Skeletal muscle tissue (tissue), 4 donors: ENCODE data around the gene CYP27A1. TPM values are rescaled to one million over a fixed set of nuclear protein-coding genes. Genes with fewer than 3 reads are reported as not detected.

ENCODE experiments used
- H3K27ac ChIP-seq: one replicate; pipeline ENCODE4 v1.7.0; 2013; ENCODE audit warnings: mild to moderate bottlenecking, low read depth, low read length, inconsistent platforms
- H3K27me3 ChIP-seq, 3 donors: one replicate each; pipeline ENCODE4 v1.7.0; 2013; ENCODE audit warnings: low read length in 3 of 3; ENCODE audit not compliant: control insufficient read depth in 3 of 3, insufficient read depth in 3 of 3
- H3K36me3 ChIP-seq, 3 donors: one replicate each; pipeline ENCODE4 v1.7.0; 2013; ENCODE audit warnings: low read length in 3 of 3; ENCODE audit not compliant: control insufficient read depth in 3 of 3, insufficient read depth in 3 of 3
- H3K4me1 ChIP-seq, 3 donors: one replicate each; pipeline ENCODE4 v1.7.0; 2013; ENCODE audit warnings: low read length in 3 of 3, mild to moderate bottlenecking in 3 of 3; ENCODE audit not compliant: control insufficient read depth in 3 of 3, insufficient read depth in 3 of 3
- H3K4me3 ChIP-seq, 3 donors: one replicate each; pipeline ENCODE4 v1.7.0; 2013; ENCODE audit warnings: low read length in 3 of 3
- H3K9ac ChIP-seq, 3 donors: one replicate each; pipeline ENCODE4 v1.7.0; 2013; ENCODE audit warnings: low read length in 3 of 3, mild to moderate bottlenecking in 3 of 3, moderate library complexity in 2 of 3, low read depth in 1 of 3
- H3K9me3 ChIP-seq, 3 donors: one replicate each; pipeline ENCODE4 v1.7.0; 2013; ENCODE audit warnings: low read length in 3 of 3; ENCODE audit not compliant: control insufficient read depth in 3 of 3
- total RNA-seq: library from RNA; depleted of rRNA; stranded (reverse); fragments of >200 nt; gene quantifications from one replicate; pipeline ENCODE4 v1.2.3, GENCODE V29; 2014
- donor health status: Osteomylitis.

CYP27A1 gene
- 17.7 TPM for total RNA-seq

- no peaks in the 10 kb centered on the region for H3K9me3 ChIP-seq
- no peaks in the 10 kb centered on the region for H3K36me3 ChIP-seq
- peak within 1 kb of the TSS; percentile 81 for H3K27ac ChIP-seq
- peaks cover 12 to 25% (median 16%) of the 10 kb centered on the region in 3 donors for H3K4me1 ChIP-seq
- peak within 1 kb of the TSS; percentile 85 to 94 (median 91) for H3K9ac ChIP-seq
- no peaks in the 10 kb centered on the region for H3K27me3 ChIP-seq
- H3K4me3 ChIP-seq = peak within 1 kb of the TSS; percentile 88 to 93 (median 89)
Observed at GRCh38 chr2:218781691-218782527, at the start of gene CYP27A1. Gene CYP27A1 (plus strand): TSS chr2:218782147. CDS start chr2:218782183, 36 bp downstream.

DNA sequence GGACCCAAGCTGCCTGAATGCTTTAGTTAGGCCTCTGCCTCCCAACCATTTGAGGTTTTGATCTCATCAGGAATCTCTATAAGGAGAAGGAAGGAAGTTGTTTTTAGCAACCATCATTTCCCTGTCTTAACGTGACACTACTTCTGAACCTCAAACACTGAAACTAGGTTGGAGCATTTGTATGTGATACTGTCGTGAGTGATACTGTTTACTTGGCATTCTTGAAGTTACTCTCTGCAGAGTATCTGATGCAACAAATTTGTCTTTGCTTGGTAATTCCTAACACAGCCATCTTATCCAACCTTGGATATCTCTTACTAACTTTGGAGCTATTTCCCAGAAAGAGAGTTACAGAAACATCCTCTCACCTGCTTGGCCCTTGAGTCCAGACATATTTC is 49.2 kb upstream of the CYP27A1 start:
- H3K4me1 ChIP-seq = peaks cover 3 to 12% (median 12%) of the 10 kb centered on the region in 3 donors
- no peaks in the 10 kb centered on the region for H3K27me3 ChIP-seq
- peaks cover 2 to 6% (median 4%) of the 10 kb centered on the region in 3 donors for H3K36me3 ChIP-seq
- H3K4me3 ChIP-seq = no peak overlapping the region
- peak overlapping the region; percentile 67 for H3K27ac ChIP-seq
- H3K9me3 ChIP-seq = no peaks in the 10 kb centered on the region
- H3K9ac ChIP-seq = no peak overlapping the region

DNA sequence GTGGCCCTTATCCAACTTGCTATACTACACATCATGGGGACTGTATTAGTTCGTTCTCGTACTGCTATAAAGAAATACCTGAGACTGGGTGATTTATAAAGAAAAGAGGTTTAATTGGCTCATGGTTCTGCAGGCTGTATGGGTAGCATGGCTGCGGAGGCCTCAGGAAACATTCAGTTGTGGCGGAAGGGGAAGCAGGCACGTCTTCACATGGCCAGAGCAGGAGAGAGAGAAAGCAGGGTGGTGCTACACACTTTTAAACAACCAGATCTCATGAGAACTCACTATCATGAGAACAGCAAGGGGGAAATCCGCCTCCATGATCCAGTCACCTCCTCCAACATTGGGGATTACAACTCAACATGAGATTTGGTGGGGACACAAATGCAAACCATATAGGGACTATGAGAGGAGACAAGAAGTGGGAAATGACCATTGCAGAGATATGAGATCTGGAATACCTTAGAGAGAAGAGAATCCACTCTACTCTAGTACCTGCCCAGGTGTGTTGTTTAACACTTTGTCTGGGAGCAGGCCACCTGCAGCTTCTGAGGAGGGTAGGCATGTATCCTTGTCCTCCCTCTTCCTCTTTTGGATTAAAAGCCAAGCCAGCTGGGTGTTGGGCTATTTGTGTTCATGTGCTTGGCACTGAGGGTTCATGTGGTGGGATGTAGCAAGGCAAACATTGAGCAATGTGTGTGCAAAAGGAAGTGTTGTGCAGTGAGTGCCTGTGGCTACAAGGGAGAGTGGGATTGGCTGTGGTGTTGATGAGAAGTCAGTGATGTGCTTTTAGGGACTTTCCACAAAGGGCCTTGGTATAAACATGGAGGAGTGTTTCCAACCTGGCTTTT is 48.6 kb upstream of the CYP27A1 start:
- no peak overlapping the region for H3K9ac ChIP-seq
- peak overlapping the region; percentile 4 for H3K27ac ChIP-seq
- H3K27me3 ChIP-seq = no peaks in the 10 kb centered on the region
- peaks cover 3 to 12% (median 12%) of the 10 kb centered on the region in 3 donors for H3K4me1 ChIP-seq
- no peaks in the 10 kb centered on the region for H3K9me3 ChIP-seq
- no peak overlapping the region for H3K4me3 ChIP-seq
- peaks cover 6 to 13% (median 10%) of the 10 kb centered on the region in 3 donors for H3K36me3 ChIP-seq

DNA sequence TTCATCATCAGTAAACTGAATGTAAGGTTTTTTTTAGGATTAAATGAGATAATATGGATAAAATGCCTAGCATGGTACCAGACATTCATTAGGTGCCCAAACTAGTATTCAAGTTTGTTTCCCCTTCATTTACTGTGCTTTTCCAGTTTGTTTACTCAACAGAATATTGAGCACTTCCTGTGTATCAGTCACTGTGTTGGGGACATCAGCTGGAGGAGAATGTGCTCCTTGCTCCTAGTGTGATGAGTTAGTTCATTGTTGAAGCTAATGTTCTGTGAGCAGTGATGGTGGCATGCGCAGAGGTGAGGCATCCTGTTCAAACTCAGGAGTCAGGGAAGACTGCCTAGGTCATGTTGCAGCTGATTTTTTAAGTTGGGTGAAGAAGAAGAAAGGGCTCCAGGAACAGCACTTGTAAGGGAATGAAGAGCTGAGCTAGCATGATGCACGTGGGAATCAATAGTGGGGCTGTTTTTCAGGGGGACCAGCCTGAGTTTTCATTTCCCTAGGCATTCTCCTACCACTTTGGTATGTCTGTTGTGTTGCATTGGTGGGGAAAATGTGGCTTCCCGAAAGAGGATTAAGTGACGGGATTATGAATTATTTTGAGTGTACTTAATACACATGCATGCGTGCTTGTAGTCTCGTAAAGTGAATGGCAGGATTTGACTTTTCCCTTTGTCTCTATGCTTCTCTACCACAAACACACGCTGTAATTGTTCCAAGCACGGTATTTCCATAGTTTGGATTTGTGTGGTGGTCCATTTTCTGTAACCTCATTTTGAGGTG is 47.6 kb upstream of the CYP27A1 start:
- no peak overlapping the region for H3K4me3 ChIP-seq
- no peak overlapping the region for H3K9ac ChIP-seq
- no peaks in the 10 kb centered on the region for H3K9me3 ChIP-seq
- peak overlapping the region; percentile 4 for H3K27ac ChIP-seq
- peaks cover 12 to 17% (median 15%) of the 10 kb centered on the region in 3 donors for H3K36me3 ChIP-seq
- no peaks in the 10 kb centered on the region for H3K27me3 ChIP-seq
- peaks cover 3 to 12% (median 12%) of the 10 kb centered on the region in 3 donors for H3K4me1 ChIP-seq

GRCh38 chr2:218736531-218736930 is 45.4 kb upstream of the CYP27A1 start:
- Histone ChIP-seq H3K4me3 (no peak overlapping the region), H3K9me3 (no peaks in the 10 kb centered on the region), H3K27ac (no peak overlapping the region), H3K27me3 (no peaks in the 10 kb centered on the region), H3K4me1 (peaks cover 3 to 10% (median 9%) of the 10 kb centered on the region in 3 donors), H3K9ac (no peak overlapping the region), H3K36me3 (peaks cover 18 to 30% (median 21%) of the 10 kb centered on the region in 3 donors)

- no peak overlapping the region for H3K27ac ChIP-seq
- no peaks in the 10 kb centered on the region for H3K27me3 ChIP-seq
- H3K9ac ChIP-seq = no peak overlapping the region
- H3K9me3 ChIP-seq = no peaks in the 10 kb centered on the region
- peaks cover 19 to 45% (median 38%) of the 10 kb centered on the region in 3 donors for H3K36me3 ChIP-seq
- H3K4me3 ChIP-seq = no peak overlapping the region
- H3K4me1 ChIP-seq = peaks cover 0 to 4% (median 0%) of the 10 kb centered on the region in 3 donors
Observed at GRCh38 chr2:218743068-218743467, 38.9 kb upstream of the CYP27A1 start.

GRCh38 chr2:218744615-218745014 is 37.3 kb upstream of the CYP27A1 start:
- Histone ChIP-seq H3K27ac (no peak overlapping the region), H3K36me3 (peaks cover 18 to 47% (median 39%) of the 10 kb centered on the region in 3 donors)

GRCh38 chr2:218745160-218745558 is 36.8 kb upstream of the CYP27A1 start:
- Histone ChIP-seq H3K4me3 (no peak overlapping the region), H3K9ac (no peak overlapping the region), H3K27me3 (no peaks in the 10 kb centered on the region), H3K9me3 (no peaks in the 10 kb centered on the region), H3K4me1 (peaks cover 0 to 4% (median 0%) of the 10 kb centered on the region in 3 donors), H3K27ac (no peak overlapping the region), H3K36me3 (peaks cover 23 to 51% (median 39%) of the 10 kb centered on the region in 3 donors)

More at GRCh38 chr2:218744615-218745014, 37.3 kb upstream of the CYP27A1 start:
- Histone ChIP-seq H3K4me1 (peaks cover 0 to 4% (median 0%) of the 10 kb centered on the region in 3 donors), H3K4me3 (no peak overlapping the region), H3K9ac (no peak overlapping the region), H3K9me3 (no peaks in the 10 kb centered on the region), H3K27me3 (no peaks in the 10 kb centered on the region)
